SK-N-SH (cell line): Measurements from ENCODE around the gene MUC7.

Experiments used
- FOXM1 ChIP-seq: IDR thresholded peaks from 2 replicates; pipeline ENCODE4 v1.4.0; 2012; ENCODE audit warnings: low read depth, mild to moderate bottlenecking
- TF ChIP-seq, protein P1 (sequence below): fragments of 200-600 bp; sonication (generic); IDR thresholded peaks from 2 replicates; pipeline ENCODE4 v1.6.1; 2017; ENCODE audit warnings: antibody characterized with exemption, mild to moderate bottlenecking, moderate library complexity

DNA sequence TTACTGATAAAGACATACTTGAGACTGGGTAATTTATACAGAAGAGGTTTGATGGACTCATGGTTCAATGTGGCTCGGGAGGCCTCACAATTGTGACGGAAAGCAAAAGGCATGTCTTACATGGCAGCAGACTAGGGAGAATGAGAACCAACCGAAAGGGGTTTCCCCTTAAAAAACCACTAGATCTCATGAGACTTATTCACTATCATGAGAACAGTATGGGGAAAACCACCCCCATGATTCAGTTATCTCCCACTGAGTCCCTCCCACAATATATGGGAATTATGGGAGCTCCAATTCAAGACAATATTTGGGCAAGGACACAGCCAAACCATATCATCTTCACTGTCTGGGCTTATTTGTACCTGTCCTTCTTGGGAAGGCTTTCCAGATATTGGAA, 22.8 kb upstream of the MUC7 start:
- no peak for TF ChIP-seq FOXM1
- TF ChIP-seq, protein P1, sequence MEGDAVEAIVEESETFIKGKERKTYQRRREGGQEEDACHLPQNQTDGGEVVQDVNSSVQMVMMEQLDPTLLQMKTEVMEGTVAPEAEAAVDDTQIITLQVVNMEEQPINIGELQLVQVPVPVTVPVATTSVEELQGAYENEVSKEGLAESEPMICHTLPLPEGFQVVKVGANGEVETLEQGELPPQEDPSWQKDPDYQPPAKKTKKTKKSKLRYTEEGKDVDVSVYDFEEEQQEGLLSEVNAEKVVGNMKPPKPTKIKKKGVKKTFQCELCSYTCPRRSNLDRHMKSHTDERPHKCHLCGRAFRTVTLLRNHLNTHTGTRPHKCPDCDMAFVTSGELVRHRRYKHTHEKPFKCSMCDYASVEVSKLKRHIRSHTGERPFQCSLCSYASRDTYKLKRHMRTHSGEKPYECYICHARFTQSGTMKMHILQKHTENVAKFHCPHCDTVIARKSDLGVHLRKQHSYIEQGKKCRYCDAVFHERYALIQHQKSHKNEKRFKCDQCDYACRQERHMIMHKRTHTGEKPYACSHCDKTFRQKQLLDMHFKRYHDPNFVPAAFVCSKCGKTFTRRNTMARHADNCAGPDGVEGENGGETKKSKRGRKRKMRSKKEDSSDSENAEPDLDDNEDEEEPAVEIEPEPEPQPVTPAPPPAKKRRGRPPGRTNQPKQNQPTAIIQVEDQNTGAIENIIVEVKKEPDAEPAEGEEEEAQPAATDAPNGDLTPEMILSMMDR, result no peak
